ENCODE data around the gene IL17B. TPM values are rescaled to one million over a fixed set of nuclear protein-coding genes. Genes with fewer than 3 reads are reported as not detected.

The IL17B gene
- total and polyA plus RNA-seq, 2 experiments from 2014 or later, result not detected

GRCh38 chr5:149410071-149410470 lies 31.0 kb upstream of the IL17B start (continued):
- no peak for TF ChIP-seq ZNF462 (CRISPR knock-in tag; IDR thresholded peaks at IDR 0.05)

GRCh38 chr5:149409268-149409948 lies 30.3 kb upstream of the IL17B start:
- Histone ChIP-seq H3K9me2 (ENCODE audit: insufficient read depth) (no peaks in the 10 kb centered on the region), H3K4me2 (no peak overlapping the region), H3K27me3 (ENCODE audit: insufficient read depth) (no peaks in the 10 kb centered on the region), H3K36me3 (ENCODE audit: insufficient read depth) (no peaks in the 10 kb centered on the region), H3K4me3 (no peak overlapping the region), H3K4me1 (ENCODE audit: insufficient read depth) (peaks cover 6% of the 10 kb centered on the region; the same call in 1 of the 2 replicates), H3K27ac (ENCODE audit: low read depth) (no peak overlapping the region), H3F3A (replicated peaks; ENCODE audit: low read depth) (no peaks in the 10 kb centered on the region), H4K20me1 (replicated peaks; ENCODE audit: insufficient read depth) (no peaks in the 10 kb centered on the region), H3K79me2 (replicated peaks; ENCODE audit: insufficient read depth) (no peaks in the 10 kb centered on the region), H2AFZ (no peak overlapping the region)
- peak; percentile 61 for DNase-seq (ENCODE audit: low spot score)
- Mint-ChIP-seq H3K4me1 (peaks cover 45% of the 10 kb centered on the region), H3K27me3 (ENCODE audit: insufficient read depth, low read depth, poor library complexity) (peaks cover 8% of the 10 kb centered on the region), H3K9me3 (no peaks in the 10 kb centered on the region; the same call in 2 of the 3 replicates), H3K36me3 (ENCODE audit: low read depth) (no peaks in the 10 kb centered on the region), H3K4me3 (no peak overlapping the region), H3K27ac (no peak overlapping the region)
- peak; percentile 45 for ATAC-seq
- TF ChIP-seq ZNF331 (CRISPR knock-in tag; IDR thresholded peaks at IDR 0.05; ENCODE audit: low read depth) (no peak), NANOG (IDR thresholded peaks at IDR 0.05; ENCODE audit: borderline replicate concordance) (no peak), POLR2AphosphoS5 (IDR thresholded peaks at IDR 0.05; ENCODE audit: low read depth) (no peak), ZNF462 (CRISPR knock-in tag; IDR thresholded peaks at IDR 0.05) (no peak), CREB1 (CRISPR knock-in tag; IDR thresholded peaks at IDR 0.05; ENCODE audit: low read depth) (no peak), CTCF (conservative IDR thresholded peaks at IDR 0.05; ENCODE audit: low read depth in 2 of 2) (no peak), STAT1 (IDR thresholded peaks at IDR 0.05; ENCODE audit: unreplicated experiment) (no peak)

Data from GM23338 (cell line).